ENCODE data around the gene ATP4B.

The ATP4B gene

DNA sequence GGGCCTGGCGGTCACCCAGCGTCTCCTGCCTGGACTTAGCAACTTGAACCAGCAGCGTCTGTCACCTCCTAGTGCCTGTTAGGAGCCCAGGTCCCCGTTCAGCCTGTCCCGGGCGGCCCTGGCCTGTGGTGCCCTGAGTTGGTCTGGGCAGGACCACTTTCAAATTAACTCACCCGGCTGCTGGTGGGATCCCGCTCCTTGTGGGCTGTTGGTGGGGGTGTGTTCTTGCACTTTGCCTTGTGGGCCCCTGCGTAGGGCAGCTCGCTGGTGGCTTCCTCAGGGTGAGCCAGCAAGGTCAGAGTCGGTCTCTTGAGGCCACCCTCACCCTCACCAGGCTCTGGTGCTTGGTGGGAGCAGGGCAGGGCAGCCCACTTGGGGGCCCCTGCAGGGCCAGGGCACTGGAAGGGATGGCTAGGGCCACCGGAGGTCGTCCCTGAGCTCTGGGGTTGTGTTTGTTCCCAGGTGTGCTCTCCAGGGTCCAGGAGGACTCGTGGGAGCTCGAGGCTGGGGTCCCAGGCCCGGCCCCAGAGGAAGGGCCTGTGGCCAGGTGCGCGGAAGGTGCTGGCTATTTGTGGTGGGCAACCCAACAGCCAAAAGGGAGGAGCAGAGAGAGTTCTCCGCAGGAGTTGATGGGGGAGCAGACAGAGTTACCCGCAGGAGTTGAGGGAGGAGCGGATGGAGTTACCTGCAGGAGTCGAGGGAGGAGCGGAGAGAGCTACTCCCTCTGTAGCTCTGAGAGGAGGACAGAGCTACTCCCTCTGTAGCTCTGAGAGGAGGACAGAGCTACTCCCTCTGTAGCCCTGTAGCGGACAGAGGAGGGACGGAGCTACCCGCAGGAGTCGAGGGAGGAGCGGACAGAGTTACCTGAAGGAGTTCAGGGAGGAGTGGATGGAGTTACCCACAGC, 56.6 kb downstream of the ATP4B start:
- peaks cover 0 to 30% (median 3%) of the 10 kb centered on the region in 3 donors for H3K36me3 ChIP-seq
- no peak overlapping the region for H3K4me3 ChIP-seq
- TF ChIP-seq, protein P1, sequence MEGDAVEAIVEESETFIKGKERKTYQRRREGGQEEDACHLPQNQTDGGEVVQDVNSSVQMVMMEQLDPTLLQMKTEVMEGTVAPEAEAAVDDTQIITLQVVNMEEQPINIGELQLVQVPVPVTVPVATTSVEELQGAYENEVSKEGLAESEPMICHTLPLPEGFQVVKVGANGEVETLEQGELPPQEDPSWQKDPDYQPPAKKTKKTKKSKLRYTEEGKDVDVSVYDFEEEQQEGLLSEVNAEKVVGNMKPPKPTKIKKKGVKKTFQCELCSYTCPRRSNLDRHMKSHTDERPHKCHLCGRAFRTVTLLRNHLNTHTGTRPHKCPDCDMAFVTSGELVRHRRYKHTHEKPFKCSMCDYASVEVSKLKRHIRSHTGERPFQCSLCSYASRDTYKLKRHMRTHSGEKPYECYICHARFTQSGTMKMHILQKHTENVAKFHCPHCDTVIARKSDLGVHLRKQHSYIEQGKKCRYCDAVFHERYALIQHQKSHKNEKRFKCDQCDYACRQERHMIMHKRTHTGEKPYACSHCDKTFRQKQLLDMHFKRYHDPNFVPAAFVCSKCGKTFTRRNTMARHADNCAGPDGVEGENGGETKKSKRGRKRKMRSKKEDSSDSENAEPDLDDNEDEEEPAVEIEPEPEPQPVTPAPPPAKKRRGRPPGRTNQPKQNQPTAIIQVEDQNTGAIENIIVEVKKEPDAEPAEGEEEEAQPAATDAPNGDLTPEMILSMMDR (IDR thresholded peaks at IDR 0.05), result no peak
- intact Hi-C loops (cut with DNase I; ENCODE audit: low total_unique reads), result no loop called here
- no peaks in the 10 kb centered on the region for H3K4me1 ChIP-seq
- no peaks in the 10 kb centered on the region for H3K9me3 ChIP-seq
- no peak for DNase-seq
- no peak overlapping the region for H3K27ac ChIP-seq
- H3K27me3 ChIP-seq, result no peaks in the 10 kb centered on the region

DNA sequence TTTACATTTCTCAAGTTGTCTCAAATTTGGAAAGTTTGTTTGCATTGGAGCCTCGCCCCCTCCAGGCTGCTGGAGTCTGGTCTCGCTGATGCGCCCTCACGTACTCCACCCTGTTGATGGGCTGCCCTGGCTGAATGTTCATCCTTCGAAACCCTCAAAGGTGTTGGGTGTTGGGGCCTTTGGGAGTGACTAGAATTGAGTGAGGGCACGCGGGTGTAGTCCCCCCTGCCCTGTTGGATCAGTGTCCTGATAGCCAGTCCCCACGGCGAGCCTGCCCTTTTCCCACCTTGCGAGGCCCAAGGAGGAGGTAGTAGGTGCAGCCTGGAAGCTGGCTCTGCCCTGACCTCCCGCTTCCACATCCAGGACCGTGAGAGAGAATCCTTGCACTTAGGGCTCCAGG, 58.6 kb downstream of the ATP4B start:
- Histone ChIP-seq H3K4me3 (no peak overlapping the region), H3K27ac (no peak overlapping the region), H3K36me3 (peaks cover 0 to 23% (median 3%) of the 10 kb centered on the region in 3 donors), H3K9me3 (no peaks in the 10 kb centered on the region), H3K4me1 (no peaks in the 10 kb centered on the region), H3K27me3 (no peaks in the 10 kb centered on the region)
- TF ChIP-seq, protein P1 (IDR thresholded peaks at IDR 0.05), result no peak
- intact Hi-C loops (cut with DNase I; ENCODE audit: low total_unique reads), result no loop called here
- DNase-seq, result peak in 1 of 2 donors; percentile 43

All from tibial artery (tissue), 4 donors.